Cardiac muscle cell (in vitro differentiated cells and primary cell): Measurements from ENCODE around the gene NUP93. TPM values are rescaled to one million over a fixed set of nuclear protein-coding genes. Genes with fewer than 3 reads are reported as not detected.
A peak's percentile ranks its signal among the peaks of the same experiment; 100 is the strongest.
"Not testable (repeated sequence)": the region's sequence is repeated elsewhere in the genome, so short reads cannot be mapped to it uniquely, and the experiment has no call there.

Experiments used
- DNase-seq, 2 donors: peaks; one replicate each; pipeline versions ENCODE4 v3.0.0 to v3.0.0-alpha.2; 2010 to 2017; ENCODE audit warnings: low read depth in 1 of 2, low spot score in 1 of 2
- H3K27ac ChIP-seq: fragments of 200-600 bp; sonication (generic); 2 replicates; pipeline ENCODE4 v1.5.1; 2016
- H3K27me3 ChIP-seq: fragments of 200-600 bp; sonication (generic); 2 replicates; pipeline ENCODE4 v1.6.0; 2016; ENCODE audit warnings: control low read depth
- H3K36me3 ChIP-seq: fragments of 200-600 bp; sonication (generic); 2 replicates; pipeline ENCODE4 v1.5.1; 2016; ENCODE audit warnings: control low read depth
- H3K4me1 ChIP-seq: fragments of 200-600 bp; sonication (generic); 2 replicates; pipeline ENCODE4 v1.8.1; 2017; ENCODE audit warnings: low read depth, mild to moderate bottlenecking, mixed run types
- H3K4me3 ChIP-seq: fragments of 200-600 bp; sonication (generic); 2 replicates; pipeline ENCODE4 v1.5.1; 2016; ENCODE audit warnings: mild to moderate bottlenecking
- H3K9me3 ChIP-seq: fragments of 200-600 bp; sonication (generic); 2 replicates; pipeline ENCODE4 v1.5.1; 2017; ENCODE audit warnings: low read depth, mild to moderate bottlenecking, control low read depth
- CTCF ChIP-seq: IDR thresholded peaks from 2 replicates; pipeline ENCODE4 v1.5.1; 2012; ENCODE audit warnings: low read depth, mild to moderate bottlenecking, low read length
- polyA plus RNA-seq: library from polyadenylated mRNA; unstranded; fragments of >200 nt; fragmentation: Nextera tagmentation; extraction: Ambion mirVana; gene quantifications from 2 replicates; pipeline ENCODE4 v1.2.1, GENCODE V29; 2016
- total RNA-seq: library from RNA; depleted of rRNA; stranded (reverse); fragments of >200 nt; gene quantifications from 2 replicates; pipeline ENCODE4 v1.2.3, GENCODE V29; 2016

NUP93 gene
- total and polyA plus RNA-seq, 2 experiments from 2014 or later = 110 to 127 TPM

- no peaks in the 10 kb centered on the region for H3K27me3 ChIP-seq
- no peaks in the 10 kb centered on the region for H3K36me3 ChIP-seq
- no peak for TF ChIP-seq CTCF
- H3K27ac ChIP-seq = peak overlapping the region; percentile 65
- peaks cover 46% of the 10 kb centered on the region for H3K4me1 ChIP-seq
- no peak overlapping the region for H3K4me3 ChIP-seq
- no peaks in the 10 kb centered on the region for H3K9me3 ChIP-seq
- peak in 1 of 2 donors; percentile 17 for DNase-seq
Observed at GRCh38 chr16:56787167-56787566, 57.2 kb downstream of the NUP93 start.

DNA sequence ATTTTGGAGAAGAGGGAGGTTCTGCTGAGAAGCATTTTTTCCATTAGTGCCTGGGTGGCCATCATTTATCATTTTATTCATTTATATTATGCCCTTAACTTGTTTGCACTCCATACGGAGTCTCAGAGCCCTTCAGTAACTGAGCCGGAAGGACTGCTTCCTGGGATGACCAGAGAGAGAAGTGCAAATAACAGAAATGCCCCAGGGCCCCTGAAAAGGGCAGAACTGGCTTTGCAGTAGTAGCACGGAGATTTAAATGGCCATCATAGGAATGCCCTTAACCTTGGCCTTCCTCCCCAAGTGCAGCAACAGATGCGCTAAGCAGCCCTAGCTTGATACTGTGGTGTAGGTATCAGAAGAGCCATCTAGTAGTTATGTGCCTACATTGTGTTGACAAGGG is 58.5 kb downstream of the NUP93 start:
- no peaks in the 10 kb centered on the region for H3K36me3 ChIP-seq
- H3K4me1 ChIP-seq = peaks cover 54% of the 10 kb centered on the region
- no peak overlapping the region for H3K4me3 ChIP-seq
- H3K27me3 ChIP-seq = no peaks in the 10 kb centered on the region
- H3K27ac ChIP-seq = peak overlapping the region; percentile 65
- DNase-seq = no peak
- no peak for TF ChIP-seq CTCF
- H3K9me3 ChIP-seq = no peaks in the 10 kb centered on the region

GRCh38 chr16:56789360-56789759 is 59.4 kb downstream of the NUP93 start:
- Histone ChIP-seq H3K4me1 (peaks cover 54% of the 10 kb centered on the region), H3K4me3 (no peak overlapping the region), H3K27ac (no peak overlapping the region), H3K9me3 (no peaks in the 10 kb centered on the region), H3K27me3 (no peaks in the 10 kb centered on the region), H3K36me3 (no peaks in the 10 kb centered on the region)
- TF ChIP-seq CTCF = peak; percentile 42
- peak; percentile 58 to 61 for DNase-seq

DNA sequence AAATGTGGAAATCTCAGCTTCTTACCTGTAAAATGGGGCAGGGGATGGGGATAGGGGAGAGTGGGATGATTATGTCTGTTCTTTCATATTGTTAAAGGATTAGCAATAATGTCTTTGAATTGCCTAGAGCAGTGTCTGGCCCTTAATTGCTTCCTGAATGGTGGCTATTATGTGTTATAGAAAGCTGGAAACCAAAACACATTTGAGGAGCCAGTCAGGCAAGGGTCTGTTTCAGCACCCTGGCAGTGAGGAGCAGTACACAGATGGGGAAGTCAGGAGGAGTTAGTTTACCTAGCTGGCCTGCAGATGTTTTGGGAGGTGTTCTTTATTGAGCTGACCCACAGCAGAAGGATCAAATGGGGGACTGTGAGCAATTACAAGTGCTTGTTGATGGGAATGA is 63.0 kb downstream of the NUP93 start:
- no peak for DNase-seq
- no peak for TF ChIP-seq CTCF
- no peaks in the 10 kb centered on the region for H3K9me3 ChIP-seq
- no peak overlapping the region for H3K27ac ChIP-seq
- H3K4me1 ChIP-seq = peaks cover 31% of the 10 kb centered on the region
- no peak overlapping the region for H3K4me3 ChIP-seq
- H3K36me3 ChIP-seq = no peaks in the 10 kb centered on the region
- H3K27me3 ChIP-seq = no peaks in the 10 kb centered on the region

- H3K36me3 ChIP-seq = no peaks in the 10 kb centered on the region
- no peak overlapping the region for H3K4me3 ChIP-seq
- no peak overlapping the region for H3K27ac ChIP-seq
- peak; percentile 57 for TF ChIP-seq CTCF
- H3K9me3 ChIP-seq = no peaks in the 10 kb centered on the region
- no peaks in the 10 kb centered on the region for H3K27me3 ChIP-seq
- H3K4me1 ChIP-seq = peaks cover 26% of the 10 kb centered on the region
- DNase-seq = peak; percentile 20 to 70
Observed at GRCh38 chr16:56793492-56793891, 63.6 kb downstream of the NUP93 start.

DNA sequence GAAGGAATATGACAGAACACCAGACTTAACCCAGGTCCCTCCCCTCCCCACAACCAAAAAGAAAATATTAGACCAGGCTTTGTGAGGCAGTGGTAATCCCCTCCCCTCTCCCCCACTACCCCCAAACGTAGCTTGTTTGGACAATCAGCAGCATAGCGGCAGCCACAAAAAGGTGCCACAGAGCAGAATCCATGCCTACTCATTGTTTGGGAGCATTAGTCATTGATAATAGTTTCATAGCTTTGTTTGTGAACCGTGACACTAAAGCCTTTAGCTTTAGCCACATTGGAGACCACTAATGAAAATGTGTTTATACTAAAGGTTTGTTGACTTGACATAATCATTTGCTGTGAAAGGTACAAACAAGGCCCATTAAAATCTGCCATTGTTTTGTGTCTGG is 65.1 kb downstream of the NUP93 start:
- no peaks in the 10 kb centered on the region for H3K9me3 ChIP-seq
- no peak for TF ChIP-seq CTCF
- H3K4me1 ChIP-seq = peaks cover 20% of the 10 kb centered on the region
- no peak overlapping the region for H3K27ac ChIP-seq
- no peaks in the 10 kb centered on the region for H3K27me3 ChIP-seq
- no peak for DNase-seq
- no peaks in the 10 kb centered on the region for H3K36me3 ChIP-seq
- no peak overlapping the region for H3K4me3 ChIP-seq

DNA sequence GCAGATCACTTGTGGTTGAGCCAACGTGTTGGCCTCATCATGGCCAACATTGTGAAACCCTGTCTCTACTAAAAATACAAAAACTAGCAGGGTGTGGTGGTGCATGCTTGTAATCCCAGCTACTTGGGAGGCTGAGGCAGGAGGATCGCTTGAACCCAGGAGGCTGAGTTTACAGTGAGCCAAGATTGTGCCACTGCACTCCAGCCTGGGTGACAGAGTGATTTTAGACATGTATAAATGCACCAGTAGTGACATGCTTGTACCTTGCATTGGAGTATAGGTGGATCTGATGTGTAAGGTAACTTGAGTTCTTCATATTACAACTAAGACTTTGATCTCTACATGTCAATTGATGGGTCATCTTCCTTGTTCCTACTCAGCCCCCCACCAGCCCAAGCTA is 67.1 kb downstream of the NUP93 start:
- not testable (repeated sequence) for H3K27ac ChIP-seq, H3K4me3 ChIP-seq, DNase-seq, H3K4me1 ChIP-seq, H3K9me3 ChIP-seq, H3K36me3 ChIP-seq, H3K27me3 ChIP-seq
